ENCODE data around the gene ERCC3. TPM values are rescaled to one million over a fixed set of nuclear protein-coding genes. Genes with fewer than 3 reads are reported as not detected.

ERCC3 gene
- total RNA-seq, 1 experiment from 2014 or later, result 60.8 TPM

DNA sequence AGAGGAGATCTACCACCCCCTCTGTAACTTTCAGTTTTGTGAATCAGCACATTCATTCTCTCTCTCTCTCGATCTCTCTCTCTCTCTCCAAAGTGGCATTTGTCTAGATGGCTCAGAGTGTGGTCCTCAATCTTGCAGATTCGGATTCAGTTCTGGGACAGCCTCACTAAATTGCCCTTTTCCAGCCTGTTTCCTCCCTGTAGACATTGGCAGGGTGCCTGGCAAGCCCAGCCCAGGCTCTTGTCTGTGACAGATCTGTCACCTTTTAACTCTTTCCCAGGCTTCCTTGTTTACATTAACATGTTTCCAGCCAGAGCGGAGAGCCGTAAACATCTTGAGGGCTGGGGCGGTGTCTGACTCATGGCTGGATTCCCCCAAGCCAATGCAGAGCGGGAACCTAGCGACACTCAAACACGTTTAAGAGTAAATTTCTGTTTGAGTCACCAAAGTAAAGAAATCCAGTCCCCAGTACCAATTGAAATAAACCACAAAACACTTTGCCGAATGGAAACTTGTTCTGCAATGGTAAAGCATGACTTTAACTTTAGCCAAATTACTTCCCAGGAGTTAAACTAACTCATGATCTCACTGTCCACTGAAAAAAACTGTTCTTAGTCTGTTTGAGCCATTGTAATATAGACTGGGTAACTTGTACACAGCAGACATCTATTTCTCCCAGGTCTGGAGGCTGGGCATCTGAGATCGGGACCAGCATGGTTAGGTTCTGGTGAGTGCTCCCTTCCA, 67.3 kb downstream of the ERCC3 start:
- Histone ChIP-seq H4K5ac (ENCODE audit: insufficient read length, low read depth, low read length) (no peak overlapping the region), H3K14ac (ENCODE audit: insufficient read depth, low read length) (no peak overlapping the region), H3K9me3 (ENCODE audit: control insufficient read depth, low read depth, low read length) (no peaks in the 10 kb centered on the region), H3K18ac (ENCODE audit: insufficient read length, low read depth, low read length) (no peak overlapping the region), H2BK5ac (ENCODE audit: insufficient read length, low read length) (no peak overlapping the region), H3K9ac (ENCODE audit: extremely low read depth, insufficient read length, low read length) (no peak overlapping the region), H4K91ac (ENCODE audit: insufficient read length, low read depth, low read length) (no peak overlapping the region), H3K23me2 (ENCODE audit: insufficient read length, low read depth, low read length, poor library complexity, severe bottlenecking) (no peaks in the 10 kb centered on the region), H2BK15ac (ENCODE audit: low read depth, low read length) (no peak overlapping the region), H3K23ac (ENCODE audit: insufficient read length, low read depth, low read length) (no peak overlapping the region), H3K56ac (ENCODE audit: insufficient read length, low read depth, low read length) (no peak overlapping the region), H3K4ac (ENCODE audit: low read depth, low read length) (no peak overlapping the region), H4K20me1 (ENCODE audit: control insufficient read depth, insufficient read depth, insufficient read length) (no peaks in the 10 kb centered on the region), H2BK12ac (ENCODE audit: insufficient read length, low read depth, low read length) (no peak overlapping the region), H2AFZ (ENCODE audit: low read length) (no peak overlapping the region), H3K79me2 (ENCODE audit: insufficient read depth, low read length) (no peaks in the 10 kb centered on the region), H3K27me3 (ENCODE audit: insufficient read depth, low read length) (no peaks in the 10 kb centered on the region), H2BK20ac (ENCODE audit: low read depth, low read length, poor library complexity, severe bottlenecking) (no peak overlapping the region), H2BK120ac (ENCODE audit: low read depth, low read length, poor library complexity, severe bottlenecking) (no peak overlapping the region), H2AK5ac (ENCODE audit: insufficient read length, low read length) (no peak overlapping the region), H3K4me1 (ENCODE audit: insufficient read depth, low read length) (peaks cover 3% of the 10 kb centered on the region; the same call in 1 of the 2 replicates), H3T11ph (ENCODE audit: low read length) (no peak overlapping the region), H3K27ac (ENCODE audit: insufficient read length, low read depth, low read length) (no peak overlapping the region), H4K8ac (replicated peaks; ENCODE audit: insufficient read length, low read depth, low read length) (no peak overlapping the region), H3K4me2 (ENCODE audit: insufficient read depth, insufficient read length, low read length) (no peak overlapping the region), H3K79me1 (ENCODE audit: insufficient read depth, low read depth, low read length, poor library complexity, severe bottlenecking) (no peaks in the 10 kb centered on the region)
- peaks cover 15 to 20% of the 10 kb centered on the region in 2 experiments for H3K4me1 Mint-ChIP-seq
- TF ChIP-seq, protein P1, sequence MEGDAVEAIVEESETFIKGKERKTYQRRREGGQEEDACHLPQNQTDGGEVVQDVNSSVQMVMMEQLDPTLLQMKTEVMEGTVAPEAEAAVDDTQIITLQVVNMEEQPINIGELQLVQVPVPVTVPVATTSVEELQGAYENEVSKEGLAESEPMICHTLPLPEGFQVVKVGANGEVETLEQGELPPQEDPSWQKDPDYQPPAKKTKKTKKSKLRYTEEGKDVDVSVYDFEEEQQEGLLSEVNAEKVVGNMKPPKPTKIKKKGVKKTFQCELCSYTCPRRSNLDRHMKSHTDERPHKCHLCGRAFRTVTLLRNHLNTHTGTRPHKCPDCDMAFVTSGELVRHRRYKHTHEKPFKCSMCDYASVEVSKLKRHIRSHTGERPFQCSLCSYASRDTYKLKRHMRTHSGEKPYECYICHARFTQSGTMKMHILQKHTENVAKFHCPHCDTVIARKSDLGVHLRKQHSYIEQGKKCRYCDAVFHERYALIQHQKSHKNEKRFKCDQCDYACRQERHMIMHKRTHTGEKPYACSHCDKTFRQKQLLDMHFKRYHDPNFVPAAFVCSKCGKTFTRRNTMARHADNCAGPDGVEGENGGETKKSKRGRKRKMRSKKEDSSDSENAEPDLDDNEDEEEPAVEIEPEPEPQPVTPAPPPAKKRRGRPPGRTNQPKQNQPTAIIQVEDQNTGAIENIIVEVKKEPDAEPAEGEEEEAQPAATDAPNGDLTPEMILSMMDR (conservative IDR thresholded peaks at IDR 0.05), result no peak
- no peaks in the 10 kb centered on the region for H3K36me3 Mint-ChIP-seq (ENCODE audit: insufficient read depth in 1 of 3, low read depth in 3 of 3)
- no peak for DNase-seq
- H3K27ac Mint-ChIP-seq, result no peak overlapping the region; a peak in 1 of 7 replicates
- H3K4me3 Mint-ChIP-seq, result no peak overlapping the region
- H3K9me3 Mint-ChIP-seq, result no peaks in the 10 kb centered on the region
- no CpG with 5 or more reads among the region's 10 CpGs for WGBS (ENCODE audit: extremely low coverage, insufficient read length, low lambda C conversion rate)
- H3K27me3 Mint-ChIP-seq (ENCODE audit: low read depth), result peaks cover 12% of the 10 kb centered on the region
